Chondrocyte (in vitro differentiated cells): Measurements from ENCODE around the gene COBL. TPM values are rescaled to one million over a fixed set of nuclear protein-coding genes. Genes with fewer than 3 reads are reported as not detected.

ENCODE experiments used
- DNase-seq: peaks from one replicate; pipeline ENCODE4 v3.0.0; 2021; ENCODE audit warnings: mixed read lengths, low spot score
- H3K27ac Mint-ChIP-seq: one replicate; pipeline ENCODE4 v1.8.0; 2021; ENCODE audit warnings: mild to moderate bottlenecking, moderate library complexity, mixed read lengths; ENCODE audit not compliant: unreplicated experiment
- H3K27me3 Mint-ChIP-seq: 2 replicates; pipeline ENCODE4 v1.8.0; 2021; ENCODE audit warnings: low read depth, mixed read lengths
- H3K36me3 Mint-ChIP-seq: 2 replicates; pipeline ENCODE4 v1.8.0; 2021; ENCODE audit warnings: low read depth, mixed read lengths
- H3K4me1 Mint-ChIP-seq: 2 replicates; pipeline ENCODE4 v1.8.0; 2021; ENCODE audit warnings: low read depth, mild to moderate bottlenecking, mixed read lengths
- H3K4me3 Mint-ChIP-seq: one replicate; pipeline ENCODE4 v1.8.0; 2021; ENCODE audit warnings: mild to moderate bottlenecking, moderate library complexity, mixed read lengths; ENCODE audit not compliant: unreplicated experiment
- H3K9me3 Mint-ChIP-seq: 2 replicates; pipeline ENCODE4 v1.8.0; 2021; ENCODE audit warnings: low read depth, mixed read lengths
- total RNA-seq: library from RNA; stranded (reverse); gene quantifications from 3 replicates; pipeline ENCODE4 v1.2.1, GENCODE V29; 2021
- TF ChIP-seq, protein P1 (sequence below): fragments of 200-600 bp; sonication (generic); IDR thresholded peaks from 2 replicates; pipeline ENCODE4 v1.5.0; 2021; ENCODE audit warnings: antibody characterized with exemption, mild to moderate bottlenecking, moderate library complexity

The COBL gene
- total RNA-seq, 1 donor from 2014 or later: 0.17 TPM

- TF ChIP-seq, protein P1, sequence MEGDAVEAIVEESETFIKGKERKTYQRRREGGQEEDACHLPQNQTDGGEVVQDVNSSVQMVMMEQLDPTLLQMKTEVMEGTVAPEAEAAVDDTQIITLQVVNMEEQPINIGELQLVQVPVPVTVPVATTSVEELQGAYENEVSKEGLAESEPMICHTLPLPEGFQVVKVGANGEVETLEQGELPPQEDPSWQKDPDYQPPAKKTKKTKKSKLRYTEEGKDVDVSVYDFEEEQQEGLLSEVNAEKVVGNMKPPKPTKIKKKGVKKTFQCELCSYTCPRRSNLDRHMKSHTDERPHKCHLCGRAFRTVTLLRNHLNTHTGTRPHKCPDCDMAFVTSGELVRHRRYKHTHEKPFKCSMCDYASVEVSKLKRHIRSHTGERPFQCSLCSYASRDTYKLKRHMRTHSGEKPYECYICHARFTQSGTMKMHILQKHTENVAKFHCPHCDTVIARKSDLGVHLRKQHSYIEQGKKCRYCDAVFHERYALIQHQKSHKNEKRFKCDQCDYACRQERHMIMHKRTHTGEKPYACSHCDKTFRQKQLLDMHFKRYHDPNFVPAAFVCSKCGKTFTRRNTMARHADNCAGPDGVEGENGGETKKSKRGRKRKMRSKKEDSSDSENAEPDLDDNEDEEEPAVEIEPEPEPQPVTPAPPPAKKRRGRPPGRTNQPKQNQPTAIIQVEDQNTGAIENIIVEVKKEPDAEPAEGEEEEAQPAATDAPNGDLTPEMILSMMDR: no peak
- H3K4me3 Mint-ChIP-seq: no peak overlapping the region
- peaks cover 5% of the 10 kb centered on the region for H3K9me3 Mint-ChIP-seq
- H3K4me1 Mint-ChIP-seq: no peaks in the 10 kb centered on the region
- H3K36me3 Mint-ChIP-seq: no peaks in the 10 kb centered on the region
- DNase-seq: no peak
- no peak overlapping the region for H3K27ac Mint-ChIP-seq
- H3K27me3 Mint-ChIP-seq: peaks cover 29% of the 10 kb centered on the region
Measured at GRCh38 chr7:51151455-51151854, 165.2 kb downstream of the COBL start.

- H3K27me3 Mint-ChIP-seq: peaks cover 26% of the 10 kb centered on the region
- TF ChIP-seq, protein P1: no peak
- H3K36me3 Mint-ChIP-seq: no peaks in the 10 kb centered on the region
- no peak for DNase-seq
- H3K4me3 Mint-ChIP-seq: no peak overlapping the region
- no peaks in the 10 kb centered on the region for H3K4me1 Mint-ChIP-seq
- H3K27ac Mint-ChIP-seq: no peak overlapping the region
- peaks cover 5% of the 10 kb centered on the region for H3K9me3 Mint-ChIP-seq
Measured at GRCh38 chr7:51150193-51150592, 166.4 kb downstream of the COBL start.

DNA sequence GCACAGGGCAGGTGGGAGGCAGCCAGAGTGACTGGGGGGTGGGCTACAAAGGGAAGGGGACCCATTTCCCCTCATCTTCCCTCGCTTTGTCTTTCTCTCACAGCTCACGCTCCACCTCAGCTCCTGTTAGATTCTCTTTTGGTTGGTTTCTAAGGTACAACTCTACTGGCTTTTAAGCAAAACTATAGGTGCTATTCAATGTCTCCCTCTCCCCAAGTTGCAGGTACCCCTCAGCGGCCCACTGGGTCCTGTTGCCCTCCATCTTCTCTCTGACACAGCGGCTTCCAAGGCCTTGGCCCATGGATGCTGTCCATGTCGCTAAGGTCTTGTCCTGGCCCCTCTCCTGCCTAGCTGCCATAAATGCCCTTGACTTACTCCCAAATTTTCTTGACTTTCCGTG, 168.4 kb downstream of the COBL start:
- no peak overlapping the region for H3K27ac Mint-ChIP-seq
- no peaks in the 10 kb centered on the region for H3K36me3 Mint-ChIP-seq
- TF ChIP-seq, protein P1: no peak
- H3K9me3 Mint-ChIP-seq: peaks cover 5% of the 10 kb centered on the region
- no peaks in the 10 kb centered on the region for H3K4me1 Mint-ChIP-seq
- peaks cover 23% of the 10 kb centered on the region for H3K27me3 Mint-ChIP-seq
- H3K4me3 Mint-ChIP-seq: no peak overlapping the region
- DNase-seq: no peak

DNA sequence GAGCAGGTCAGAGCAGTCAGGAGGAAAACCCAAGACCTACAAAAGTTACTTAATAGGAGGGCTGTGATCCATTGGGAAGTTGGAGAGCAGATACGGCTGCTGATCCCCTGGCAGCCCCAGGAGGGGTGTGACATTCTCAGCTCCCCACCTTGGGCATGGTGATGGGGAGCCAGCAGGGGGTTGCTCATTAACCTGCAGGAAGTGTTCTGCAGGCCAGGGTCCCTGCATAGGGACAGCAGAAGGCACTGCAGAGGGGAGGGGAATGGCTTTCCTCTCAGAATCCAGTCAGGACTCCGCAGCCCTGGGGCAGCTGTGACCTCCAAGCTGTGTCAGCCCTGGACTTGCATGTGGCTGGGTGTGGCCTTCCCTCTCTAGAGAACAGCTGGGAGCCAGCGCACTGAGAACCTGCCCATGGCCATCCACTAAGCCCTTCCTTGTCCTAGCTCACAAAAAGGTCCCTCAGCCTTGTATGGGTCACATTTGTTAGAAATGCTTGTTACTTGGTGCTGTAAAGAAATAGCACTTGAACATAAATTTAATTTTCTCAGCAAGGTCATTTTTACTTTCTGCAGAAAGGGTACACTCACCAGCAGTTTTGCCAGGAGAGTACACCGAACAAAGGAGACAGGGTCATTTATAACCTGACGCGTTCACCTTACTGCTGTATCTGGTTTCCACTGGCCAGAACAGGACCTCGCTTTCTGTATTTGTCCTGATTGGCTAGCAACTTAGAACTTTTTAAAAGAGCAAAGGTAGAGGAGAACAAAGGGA, 169.6 kb downstream of the COBL start:
- H3K4me1 Mint-ChIP-seq: no peaks in the 10 kb centered on the region
- H3K27ac Mint-ChIP-seq: no peak overlapping the region
- no peak overlapping the region for H3K4me3 Mint-ChIP-seq
- TF ChIP-seq, protein P1: no peak
- no peak for DNase-seq
- peaks cover 22% of the 10 kb centered on the region for H3K27me3 Mint-ChIP-seq
- no peaks in the 10 kb centered on the region for H3K36me3 Mint-ChIP-seq
- H3K9me3 Mint-ChIP-seq: peaks cover 5% of the 10 kb centered on the region

GRCh38 chr7:51144178-51144577, 172.4 kb downstream of the COBL start:
- Mint-ChIP-seq H3K4me3 (no peak overlapping the region), H3K27ac (no peak overlapping the region), H3K27me3 (peaks cover 18% of the 10 kb centered on the region), H3K36me3 (no peaks in the 10 kb centered on the region), H3K4me1 (no peaks in the 10 kb centered on the region), H3K9me3 (peaks cover 5% of the 10 kb centered on the region)
- TF ChIP-seq, protein P1: no peak
- DNase-seq: no peak
